Inflammatory macrophage treated with lipopolysaccharide for 4 hours (primary cell): ENCODE measurements around the gene DAGLA.
A peak's percentile ranks its signal among the peaks of the same experiment; 100 is the strongest.

ENCODE experiments used
- DNase-seq: peaks from one replicate; pipeline ENCODE4 v3.0.0-alpha.2; 2020

DAGLA gene

GRCh38 chr11:61769946-61770683, 89.9 kb downstream of the DAGLA start:
- DNase-seq, result no peak

- no peak for DNase-seq
Observed at GRCh38 chr11:61771195-61771894, 91.2 kb downstream of the DAGLA start.

- no peak for DNase-seq
Observed at GRCh38 chr11:61771985-61772455, 91.8 kb downstream of the DAGLA start.

GRCh38 chr11:61773356-61773755, 93.2 kb downstream of the DAGLA start:
- no peak for DNase-seq

GRCh38 chr11:61773809-61774208, 93.6 kb downstream of the DAGLA start:
- DNase-seq, result no peak

- no peak for DNase-seq
Observed at GRCh38 chr11:61774411-61774810, 94.2 kb downstream of the DAGLA start.

GRCh38 chr11:61775106-61775505, 94.9 kb downstream of the DAGLA start:
- DNase-seq, result no peak

GRCh38 chr11:61775606-61776554, 95.7 kb downstream of the DAGLA start:
- DNase-seq, result no peak

GRCh38 chr11:61776561-61777075, 96.4 kb downstream of the DAGLA start:
- peak; percentile 73 for DNase-seq

- DNase-seq, result peak; percentile 18
Observed at GRCh38 chr11:61777234-61778090, 97.3 kb downstream of the DAGLA start.

- no peak for DNase-seq
Observed at GRCh38 chr11:61778357-61778886, 98.2 kb downstream of the DAGLA start.

- no peak for DNase-seq
Observed at GRCh38 chr11:61778920-61779650, 98.9 kb downstream of the DAGLA start.

- no peak for DNase-seq
Observed at GRCh38 chr11:61779666-61780525, 99.7 kb downstream of the DAGLA start.

GRCh38 chr11:61780581-61781162, 100.5 kb downstream of the DAGLA start:
- no peak for DNase-seq

GRCh38 chr11:61781585-61781984, 101.4 kb downstream of the DAGLA start:
- DNase-seq, result no peak

- no peak for DNase-seq
Observed at GRCh38 chr11:61782299-61782698, 102.1 kb downstream of the DAGLA start.

GRCh38 chr11:61782841-61783240, 102.7 kb downstream of the DAGLA start:
- DNase-seq, result no peak

- no peak for DNase-seq
Observed at GRCh38 chr11:61783717-61784505, 103.7 kb downstream of the DAGLA start.

GRCh38 chr11:61784506-61784805, 104.3 kb downstream of the DAGLA start:
- DNase-seq, result no peak
